ENCODE results near the gene DSTYK.
"Not testable (repeated sequence)": the region's sequence is repeated elsewhere in the genome, so short reads cannot be mapped to it uniquely, and the experiment has no call there.

DSTYK gene

DNA sequence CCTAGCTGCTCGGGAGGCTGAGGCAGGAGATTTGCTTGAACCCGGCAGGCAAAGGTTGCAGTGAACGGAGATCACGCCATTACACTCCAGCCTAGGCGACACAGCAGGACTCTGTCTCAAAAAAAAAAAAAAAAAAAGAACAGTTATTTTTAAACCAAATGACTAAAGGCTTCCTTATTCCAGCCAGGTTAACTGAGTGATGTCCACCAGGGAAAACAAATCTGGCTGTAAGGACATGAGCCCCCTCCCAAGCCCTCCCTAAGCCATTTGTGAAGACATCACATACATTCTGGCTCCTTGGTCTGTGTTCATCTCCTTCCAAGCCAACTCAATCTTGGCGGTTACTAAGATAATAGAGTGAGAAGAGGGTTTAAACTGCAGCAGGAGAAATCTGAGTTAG is 24.4 kb upstream of the DSTYK start:
- no peak overlapping the region for H3K4me3 ChIP-seq (replicated peaks in 1 of 2; ENCODE audit: low read depth in 2 of 2, low read length in 2 of 2)
- no peak for DNase-seq (ENCODE audit: low read depth in 2 of 2)

DNA sequence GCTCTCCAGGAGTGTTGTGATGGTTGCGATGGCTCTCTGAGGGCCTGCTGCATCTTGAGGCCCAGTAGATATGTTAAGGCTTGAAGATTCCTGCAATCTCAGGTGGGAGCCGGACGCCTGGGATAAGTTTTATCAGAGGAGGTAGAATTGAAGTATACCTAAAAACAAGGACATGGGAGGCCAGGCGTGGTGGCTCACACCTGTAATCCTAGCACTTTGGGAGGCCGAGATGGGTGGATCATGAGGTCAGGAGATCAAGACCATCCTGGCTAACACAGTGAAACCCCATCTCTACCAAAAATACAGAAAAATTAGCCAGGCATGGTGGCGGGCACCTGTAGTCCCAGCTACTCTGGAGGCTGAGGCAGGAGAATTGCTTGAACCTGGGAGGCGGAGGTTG is 22.5 kb upstream of the DSTYK start:
- H3K4me3 ChIP-seq (replicated peaks in 1 of 2; ENCODE audit: low read depth in 2 of 2, low read length in 2 of 2); DNase-seq (ENCODE audit: low read depth in 2 of 2): not testable (repeated sequence)

More for the DNA sequence above, 24.4 kb upstream of the DSTYK start:
- TF ChIP-seq, protein P1, sequence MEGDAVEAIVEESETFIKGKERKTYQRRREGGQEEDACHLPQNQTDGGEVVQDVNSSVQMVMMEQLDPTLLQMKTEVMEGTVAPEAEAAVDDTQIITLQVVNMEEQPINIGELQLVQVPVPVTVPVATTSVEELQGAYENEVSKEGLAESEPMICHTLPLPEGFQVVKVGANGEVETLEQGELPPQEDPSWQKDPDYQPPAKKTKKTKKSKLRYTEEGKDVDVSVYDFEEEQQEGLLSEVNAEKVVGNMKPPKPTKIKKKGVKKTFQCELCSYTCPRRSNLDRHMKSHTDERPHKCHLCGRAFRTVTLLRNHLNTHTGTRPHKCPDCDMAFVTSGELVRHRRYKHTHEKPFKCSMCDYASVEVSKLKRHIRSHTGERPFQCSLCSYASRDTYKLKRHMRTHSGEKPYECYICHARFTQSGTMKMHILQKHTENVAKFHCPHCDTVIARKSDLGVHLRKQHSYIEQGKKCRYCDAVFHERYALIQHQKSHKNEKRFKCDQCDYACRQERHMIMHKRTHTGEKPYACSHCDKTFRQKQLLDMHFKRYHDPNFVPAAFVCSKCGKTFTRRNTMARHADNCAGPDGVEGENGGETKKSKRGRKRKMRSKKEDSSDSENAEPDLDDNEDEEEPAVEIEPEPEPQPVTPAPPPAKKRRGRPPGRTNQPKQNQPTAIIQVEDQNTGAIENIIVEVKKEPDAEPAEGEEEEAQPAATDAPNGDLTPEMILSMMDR (IDR thresholded peaks at IDR 0.05; ENCODE audit: low read depth, low read length): no peak

DNA sequence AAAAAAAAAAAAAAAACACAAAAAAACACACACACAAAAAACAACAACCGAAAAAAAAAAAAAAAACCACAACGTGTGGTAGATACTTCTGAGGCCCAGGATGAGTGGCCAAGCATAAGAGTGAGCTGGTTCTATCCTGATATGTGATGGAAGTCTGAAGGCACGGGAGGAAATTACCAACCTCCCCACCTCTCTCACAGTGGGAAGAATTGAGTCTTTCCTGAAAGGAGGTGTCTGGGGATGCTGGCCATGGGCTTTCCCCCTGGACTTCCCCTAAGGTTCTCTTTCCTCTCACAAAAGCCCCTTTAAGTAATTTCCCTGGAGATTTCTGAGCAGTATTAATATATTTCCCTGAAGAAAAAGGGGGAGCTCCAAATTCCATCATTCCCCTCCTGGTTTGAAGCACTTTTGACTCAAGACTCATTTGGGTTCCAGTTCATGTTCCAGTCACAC is 21.5 kb upstream of the DSTYK start:
- no peak for DNase-seq (ENCODE audit: low read depth in 2 of 2)
- TF ChIP-seq, protein P1 (IDR thresholded peaks at IDR 0.05; ENCODE audit: low read depth, low read length): no peak
- no peak overlapping the region for H3K4me3 ChIP-seq (replicated peaks in 1 of 2; ENCODE audit: low read depth in 2 of 2, low read length in 2 of 2)

DNA sequence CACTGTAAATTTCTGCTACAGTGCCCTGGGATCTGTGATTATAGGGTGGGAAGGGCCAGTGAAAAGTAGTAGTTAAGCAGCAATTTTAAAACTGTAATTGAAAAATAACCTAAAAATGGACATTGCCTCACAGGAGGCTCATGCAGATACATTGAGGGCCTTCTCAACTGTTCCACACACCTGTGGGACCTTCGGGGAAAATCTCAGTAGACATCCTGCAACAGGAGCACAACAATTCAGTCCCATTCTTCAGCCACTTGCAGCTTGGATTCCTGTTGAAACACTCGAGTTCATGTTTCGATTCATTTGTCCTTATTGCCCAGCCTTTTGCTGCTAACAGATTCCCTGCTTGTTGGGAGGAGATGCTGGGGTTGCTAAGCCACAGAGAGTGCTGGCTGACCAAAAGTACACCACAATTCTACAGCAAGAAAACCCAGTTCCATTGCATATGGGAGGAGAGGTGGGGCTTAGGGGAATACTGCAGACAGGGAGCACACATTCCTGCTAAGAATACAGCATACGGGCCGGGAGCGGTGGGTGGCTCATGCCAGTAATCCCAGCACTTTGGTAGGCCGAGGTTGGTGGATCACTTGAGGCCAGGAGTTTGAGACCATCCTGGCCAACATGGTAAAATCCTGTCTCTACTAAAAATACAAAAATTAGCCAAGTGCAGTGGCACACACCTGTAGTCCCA is 20.8 kb upstream of the DSTYK start:
- TF ChIP-seq, protein P1 (IDR thresholded peaks at IDR 0.05; ENCODE audit: low read depth, low read length): no peak
- H3K4me3 ChIP-seq (replicated peaks in 1 of 2; ENCODE audit: low read depth in 2 of 2, low read length in 2 of 2): no peak overlapping the region
- no peak for DNase-seq (ENCODE audit: low read depth in 2 of 2)

DNA sequence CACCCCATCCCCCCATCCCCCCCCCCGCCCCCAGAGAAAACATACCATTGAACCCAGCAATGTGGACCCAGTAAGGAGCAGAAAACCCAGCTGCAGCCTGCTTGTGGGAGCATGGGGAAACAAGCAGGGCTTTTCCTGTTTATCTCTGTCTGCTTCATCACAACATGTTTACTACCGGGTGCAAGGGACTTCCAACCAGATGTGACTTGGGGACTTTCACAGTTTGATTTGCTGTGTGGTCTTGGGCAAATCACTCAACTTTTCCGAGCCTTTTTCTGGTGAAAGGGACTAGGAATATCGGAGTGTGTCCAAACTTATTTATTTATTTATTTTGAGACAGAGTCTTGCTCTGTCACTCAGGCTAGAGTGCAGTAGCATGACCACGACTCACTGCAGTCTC is 19.5 kb upstream of the DSTYK start:
- TF ChIP-seq, protein P1 (IDR thresholded peaks at IDR 0.05; ENCODE audit: low read depth, low read length): no peak
- H3K4me3 ChIP-seq (replicated peaks in 1 of 2; ENCODE audit: low read depth in 2 of 2, low read length in 2 of 2): no peak overlapping the region
- no peak for DNase-seq (ENCODE audit: low read depth in 2 of 2)

DNA sequence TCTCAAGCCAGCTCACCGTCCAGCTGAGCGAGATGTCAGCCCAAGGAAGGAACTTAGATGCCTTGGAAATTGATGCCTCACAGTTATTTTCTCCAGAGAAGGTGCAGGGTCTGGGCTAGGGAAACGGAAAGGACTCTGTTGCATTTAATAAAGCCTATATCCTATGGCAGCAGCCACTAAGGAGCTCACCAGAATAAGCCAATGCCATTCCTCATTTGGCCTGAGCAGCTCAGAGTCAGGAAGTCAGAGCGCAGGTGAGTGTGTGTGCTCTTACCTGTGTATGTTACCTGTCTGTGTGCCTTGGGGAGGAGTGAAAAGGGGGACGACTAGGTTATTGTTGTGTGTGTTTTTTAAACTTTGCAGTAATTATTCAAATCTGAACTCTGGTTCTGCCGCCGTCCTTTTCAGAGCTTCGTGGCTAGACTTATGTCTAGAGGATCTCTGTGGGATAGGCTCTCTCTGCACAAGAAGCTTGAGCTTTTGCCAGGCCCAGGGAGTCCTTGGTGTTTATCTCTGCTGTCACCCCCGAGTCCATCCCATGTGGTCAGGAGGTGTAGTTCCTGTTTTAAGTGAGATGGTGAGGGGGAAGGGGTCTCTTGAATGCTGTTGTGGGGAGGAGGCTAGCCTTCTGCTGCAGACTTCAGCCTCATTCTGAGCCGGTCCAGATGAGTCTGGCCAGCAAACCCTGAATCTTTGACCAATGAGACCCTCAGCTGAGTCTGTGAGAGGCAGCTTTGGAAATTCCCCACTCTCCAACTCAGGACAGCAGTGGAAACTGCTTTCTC is 18.6 kb upstream of the DSTYK start:
- TF ChIP-seq, protein P1 (IDR thresholded peaks at IDR 0.05; ENCODE audit: low read depth, low read length): no peak
- no peak overlapping the region for H3K4me3 ChIP-seq (replicated peaks in 1 of 2; ENCODE audit: low read depth in 2 of 2, low read length in 2 of 2)
- DNase-seq (ENCODE audit: low read depth in 2 of 2): no peak

DNA sequence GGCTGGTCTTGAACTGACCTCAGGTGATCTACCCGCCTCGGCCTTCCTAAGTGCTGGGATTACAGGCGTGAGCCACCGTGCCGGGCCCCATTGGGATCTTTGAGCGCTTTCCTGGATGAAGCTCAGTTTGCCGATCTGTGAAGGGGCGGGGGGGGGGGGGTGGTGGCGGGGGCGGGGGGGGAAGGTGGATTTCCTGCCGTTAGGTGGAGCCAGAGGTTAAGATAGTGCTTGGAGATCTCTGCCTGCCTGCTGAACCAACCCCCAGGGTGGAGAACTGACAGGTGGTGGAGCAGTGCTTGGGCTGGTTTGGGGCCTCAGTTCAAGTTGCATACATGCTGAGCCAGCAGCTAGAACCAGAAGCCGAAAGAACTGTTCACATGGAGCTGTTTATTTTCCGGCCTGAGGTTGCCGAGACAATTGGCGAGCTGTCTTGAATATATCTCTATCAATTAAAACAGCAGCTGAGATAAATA is 17.9 kb upstream of the DSTYK start:
- TF ChIP-seq, protein P1 (IDR thresholded peaks at IDR 0.05; ENCODE audit: low read depth, low read length): peak; percentile 7
- peak; percentile 25 to 54 for DNase-seq (ENCODE audit: low read depth in 2 of 2)
- H3K4me3 ChIP-seq (replicated peaks in 1 of 2; ENCODE audit: low read depth in 2 of 2, low read length in 2 of 2): no peak overlapping the region

Data from cardiac fibroblast (primary cell).